WTC11 (cell line): ENCODE results near the gene WNT3.

Source experiments
- CREB1 ChIP-seq: sonication (generic); formaldehyde crosslinking; IDR thresholded peaks from 2 replicates; pipeline ENCODE4 v1.8.0; 2023; ENCODE audit warnings: mild to moderate bottlenecking, missing genetic modification reagents
- ESRRA ChIP-seq: sonication (generic); formaldehyde crosslinking; IDR thresholded peaks from 2 replicates; pipeline ENCODE4 v1.8.1; 2022; ENCODE audit warnings: mild to moderate bottlenecking, missing genetic modification reagents, borderline replicate concordance
- GTF2I ChIP-seq: fragments of 250-450 bp; sonication (Bioruptor Pico); conservative IDR thresholded peaks from 2 replicates; pipeline ENCODE4 v1.4.0; 2021; ENCODE audit warnings: mild to moderate bottlenecking
- SMAD4 ChIP-seq: sonication (generic); formaldehyde crosslinking; IDR thresholded peaks from 2 replicates; pipeline ENCODE4 v1.8.0; 2022; ENCODE audit warnings: mild to moderate bottlenecking, missing genetic modification reagents
- TP53 ChIP-seq: sonication (generic); formaldehyde crosslinking; IDR thresholded peaks from 2 replicates; pipeline ENCODE4 v1.8.1; 2023; ENCODE audit warnings: mild to moderate bottlenecking, missing genetic modification reagents
- ZNF416 ChIP-seq: fragments of 250-450 bp; sonication (Bioruptor Pico); IDR thresholded peaks from 2 replicates; pipeline ENCODE4 v1.9.0; 2021; ENCODE audit warnings: mild to moderate bottlenecking, inconsistent platforms
- ZNF671 ChIP-seq: fragments of 250-450 bp; sonication (Bioruptor Pico); IDR thresholded peaks from 2 replicates; pipeline ENCODE4 v1.8.0; 2021; ENCODE audit warnings: mild to moderate bottlenecking
- TF ChIP-seq, protein P1 (sequence below): fragments of 200-600 bp; IDR thresholded peaks from 2 replicates; pipeline ENCODE4 v1.8.0; 2022; ENCODE audit warnings: antibody characterized with exemption
- TF ChIP-seq, protein P2 (sequence below): sonication (generic); formaldehyde crosslinking; IDR thresholded peaks from 2 replicates; pipeline ENCODE4 v1.8.1; 2023; ENCODE audit warnings: mild to moderate bottlenecking, missing genetic modification reagents
- TF ChIP-seq, protein P3 (sequence below): sonication (generic); formaldehyde crosslinking; conservative IDR thresholded peaks from 2 replicates; pipeline ENCODE4 v1.8.1; 2022; ENCODE audit warnings: mild to moderate bottlenecking, missing genetic modification reagents
- TF ChIP-seq, protein P4 (sequence below): sonication (generic); formaldehyde crosslinking; IDR thresholded peaks from 2 replicates; pipeline ENCODE4 v1.8.0; 2022; ENCODE audit warnings: mild to moderate bottlenecking, missing genetic modification reagents
- TF ChIP-seq, protein P5 (sequence below): sonication (generic); formaldehyde crosslinking; IDR thresholded peaks from 2 replicates; pipeline ENCODE4 v1.8.1; 2023; ENCODE audit warnings: mild to moderate bottlenecking, missing genetic modification reagents
- TF ChIP-seq, protein P6 (sequence below): sonication (generic); formaldehyde crosslinking; IDR thresholded peaks from 2 replicates; pipeline ENCODE4 v1.8.0; 2022; ENCODE audit warnings: mild to moderate bottlenecking, missing genetic modification reagents
- TF ChIP-seq, protein P7 (sequence below): sonication (generic); formaldehyde crosslinking; IDR thresholded peaks from 2 replicates; pipeline ENCODE4 v1.8.1; 2022; ENCODE audit warnings: low read depth, missing genetic modification reagents, borderline replicate concordance

DNA sequence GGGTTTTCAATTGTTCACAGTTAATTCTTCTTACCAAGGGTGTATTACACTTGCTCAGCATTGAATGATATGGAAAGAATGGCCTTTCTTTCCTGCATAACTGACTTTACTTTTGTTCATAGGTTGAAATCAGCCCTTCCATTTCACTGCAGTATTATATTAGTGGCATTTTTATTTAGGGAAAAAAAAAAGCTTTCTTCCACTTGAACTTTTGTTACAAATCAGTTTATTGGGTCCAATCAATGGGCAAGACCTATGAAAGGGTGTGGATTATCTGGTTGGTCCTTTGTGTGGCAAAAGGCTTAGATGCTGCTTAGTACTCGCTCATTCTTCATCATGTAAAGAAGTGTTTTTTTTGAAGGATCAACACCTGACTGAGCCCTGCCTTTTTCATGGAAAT, 74.1 kb downstream of the WNT3 start:
- TF ChIP-seq, protein P1, sequence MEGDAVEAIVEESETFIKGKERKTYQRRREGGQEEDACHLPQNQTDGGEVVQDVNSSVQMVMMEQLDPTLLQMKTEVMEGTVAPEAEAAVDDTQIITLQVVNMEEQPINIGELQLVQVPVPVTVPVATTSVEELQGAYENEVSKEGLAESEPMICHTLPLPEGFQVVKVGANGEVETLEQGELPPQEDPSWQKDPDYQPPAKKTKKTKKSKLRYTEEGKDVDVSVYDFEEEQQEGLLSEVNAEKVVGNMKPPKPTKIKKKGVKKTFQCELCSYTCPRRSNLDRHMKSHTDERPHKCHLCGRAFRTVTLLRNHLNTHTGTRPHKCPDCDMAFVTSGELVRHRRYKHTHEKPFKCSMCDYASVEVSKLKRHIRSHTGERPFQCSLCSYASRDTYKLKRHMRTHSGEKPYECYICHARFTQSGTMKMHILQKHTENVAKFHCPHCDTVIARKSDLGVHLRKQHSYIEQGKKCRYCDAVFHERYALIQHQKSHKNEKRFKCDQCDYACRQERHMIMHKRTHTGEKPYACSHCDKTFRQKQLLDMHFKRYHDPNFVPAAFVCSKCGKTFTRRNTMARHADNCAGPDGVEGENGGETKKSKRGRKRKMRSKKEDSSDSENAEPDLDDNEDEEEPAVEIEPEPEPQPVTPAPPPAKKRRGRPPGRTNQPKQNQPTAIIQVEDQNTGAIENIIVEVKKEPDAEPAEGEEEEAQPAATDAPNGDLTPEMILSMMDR: no peak
- TF ChIP-seq, protein P2, sequence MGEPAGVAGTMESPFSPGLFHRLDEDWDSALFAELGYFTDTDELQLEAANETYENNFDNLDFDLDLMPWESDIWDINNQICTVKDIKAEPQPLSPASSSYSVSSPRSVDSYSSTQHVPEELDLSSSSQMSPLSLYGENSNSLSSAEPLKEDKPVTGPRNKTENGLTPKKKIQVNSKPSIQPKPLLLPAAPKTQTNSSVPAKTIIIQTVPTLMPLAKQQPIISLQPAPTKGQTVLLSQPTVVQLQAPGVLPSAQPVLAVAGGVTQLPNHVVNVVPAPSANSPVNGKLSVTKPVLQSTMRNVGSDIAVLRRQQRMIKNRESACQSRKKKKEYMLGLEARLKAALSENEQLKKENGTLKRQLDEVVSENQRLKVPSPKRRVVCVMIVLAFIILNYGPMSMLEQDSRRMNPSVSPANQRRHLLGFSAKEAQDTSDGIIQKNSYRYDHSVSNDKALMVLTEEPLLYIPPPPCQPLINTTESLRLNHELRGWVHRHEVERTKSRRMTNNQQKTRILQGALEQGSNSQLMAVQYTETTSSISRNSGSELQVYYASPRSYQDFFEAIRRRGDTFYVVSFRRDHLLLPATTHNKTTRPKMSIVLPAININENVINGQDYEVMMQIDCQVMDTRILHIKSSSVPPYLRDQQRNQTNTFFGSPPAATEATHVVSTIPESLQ: no peak
- TF ChIP-seq, protein P3, sequence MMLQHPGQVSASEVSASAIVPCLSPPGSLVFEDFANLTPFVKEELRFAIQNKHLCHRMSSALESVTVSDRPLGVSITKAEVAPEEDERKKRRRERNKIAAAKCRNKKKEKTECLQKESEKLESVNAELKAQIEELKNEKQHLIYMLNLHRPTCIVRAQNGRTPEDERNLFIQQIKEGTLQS (CRISPR knock-in tag): no peak
- no peak for TF ChIP-seq SMAD4
- no peak for TF ChIP-seq ZNF671 (CRISPR knock-in tag)
- TF ChIP-seq ESRRA: no peak
- TF ChIP-seq, protein P4, sequence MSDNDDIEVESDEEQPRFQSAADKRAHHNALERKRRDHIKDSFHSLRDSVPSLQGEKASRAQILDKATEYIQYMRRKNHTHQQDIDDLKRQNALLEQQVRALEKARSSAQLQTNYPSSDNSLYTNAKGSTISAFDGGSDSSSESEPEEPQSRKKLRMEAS: no peak
- TF ChIP-seq, protein P5, sequence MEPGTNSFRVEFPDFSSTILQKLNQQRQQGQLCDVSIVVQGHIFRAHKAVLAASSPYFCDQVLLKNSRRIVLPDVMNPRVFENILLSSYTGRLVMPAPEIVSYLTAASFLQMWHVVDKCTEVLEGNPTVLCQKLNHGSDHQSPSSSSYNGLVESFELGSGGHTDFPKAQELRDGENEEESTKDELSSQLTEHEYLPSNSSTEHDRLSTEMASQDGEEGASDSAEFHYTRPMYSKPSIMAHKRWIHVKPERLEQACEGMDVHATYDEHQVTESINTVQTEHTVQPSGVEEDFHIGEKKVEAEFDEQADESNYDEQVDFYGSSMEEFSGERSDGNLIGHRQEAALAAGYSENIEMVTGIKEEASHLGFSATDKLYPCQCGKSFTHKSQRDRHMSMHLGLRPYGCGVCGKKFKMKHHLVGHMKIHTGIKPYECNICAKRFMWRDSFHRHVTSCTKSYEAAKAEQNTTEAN (CRISPR knock-in tag): no peak
- TF ChIP-seq, protein P6, sequence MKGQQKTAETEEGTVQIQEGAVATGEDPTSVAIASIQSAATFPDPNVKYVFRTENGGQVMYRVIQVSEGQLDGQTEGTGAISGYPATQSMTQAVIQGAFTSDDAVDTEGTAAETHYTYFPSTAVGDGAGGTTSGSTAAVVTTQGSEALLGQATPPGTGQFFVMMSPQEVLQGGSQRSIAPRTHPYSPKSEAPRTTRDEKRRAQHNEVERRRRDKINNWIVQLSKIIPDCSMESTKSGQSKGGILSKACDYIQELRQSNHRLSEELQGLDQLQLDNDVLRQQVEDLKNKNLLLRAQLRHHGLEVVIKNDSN (CRISPR knock-in tag): no peak
- TF ChIP-seq, protein P7, sequence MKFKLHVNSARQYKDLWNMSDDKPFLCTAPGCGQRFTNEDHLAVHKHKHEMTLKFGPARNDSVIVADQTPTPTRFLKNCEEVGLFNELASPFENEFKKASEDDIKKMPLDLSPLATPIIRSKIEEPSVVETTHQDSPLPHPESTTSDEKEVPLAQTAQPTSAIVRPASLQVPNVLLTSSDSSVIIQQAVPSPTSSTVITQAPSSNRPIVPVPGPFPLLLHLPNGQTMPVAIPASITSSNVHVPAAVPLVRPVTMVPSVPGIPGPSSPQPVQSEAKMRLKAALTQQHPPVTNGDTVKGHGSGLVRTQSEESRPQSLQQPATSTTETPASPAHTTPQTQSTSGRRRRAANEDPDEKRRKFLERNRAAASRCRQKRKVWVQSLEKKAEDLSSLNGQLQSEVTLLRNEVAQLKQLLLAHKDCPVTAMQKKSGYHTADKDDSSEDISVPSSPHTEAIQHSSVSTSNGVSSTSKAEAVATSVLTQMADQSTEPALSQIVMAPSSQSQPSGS: no peak
- no peak for TF ChIP-seq ZNF416 (CRISPR knock-in tag)
- TF ChIP-seq CREB1 (CRISPR knock-in tag): no peak
- no peak for TF ChIP-seq GTF2I (CRISPR knock-in tag)
- TF ChIP-seq TP53 (CRISPR knock-in tag): no peak
